PFSK-1 (cell line): ENCODE measurements around the gene UNC93A.

ENCODE experiments used
- FOXP2 ChIP-seq: optimal IDR thresholded peaks from 2 replicates; pipeline ENCODE3; 2011; ENCODE audit warnings: borderline replicate concordance, control low read depth, inconsistent platforms; ENCODE audit not compliant: insufficient read depth; ENCODE audit errors: extremely low read length, extremely low read depth
- POLR2AphosphoS5 ChIP-seq: IDR thresholded peaks from 2 replicates; pipeline ENCODE4 v1.6.1; 2012; ENCODE audit warnings: low read depth, mild to moderate bottlenecking, control low read depth, low read length, moderate library complexity
- REST ChIP-seq, 2 experiments: IDR thresholded peaks; 2 replicates each; pipeline versions ENCODE4 v1.6.1 to v1.8.0; 2011 to 2012; ENCODE audit warnings: low read depth in 2 of 2, low read length in 2 of 2, control low read depth in 1 of 2, inconsistent platforms in 1 of 2, mild to moderate bottlenecking in 1 of 2, moderate library complexity in 1 of 2; ENCODE audit not compliant: insufficient read depth in 1 of 2
- SIN3A ChIP-seq: IDR thresholded peaks from 2 replicates; pipeline ENCODE4 v1.6.1; 2012; ENCODE audit warnings: mild to moderate bottlenecking, low read length, moderate library complexity, borderline replicate concordance; ENCODE audit not compliant: insufficient read depth
- TAF1 ChIP-seq: IDR thresholded peaks from 2 replicates; pipeline ENCODE4 v1.6.1; 2012; ENCODE audit warnings: low read length, control low read depth, borderline replicate concordance; ENCODE audit not compliant: insufficient read depth

Gene UNC93A

GRCh38 chr6:167299641-167300308, 8.7 kb downstream of the UNC93A start:
- TF ChIP-seq TAF1 (no peak), SIN3A (no peak), FOXP2 (no peak), POLR2AphosphoS5 (no peak), REST (IDR thresholded peaks at IDR 0.05; ENCODE audit: insufficient read depth in 1 of 2, low read depth in 2 of 2, low read length in 2 of 2) (no peak)

GRCh38 chr6:167300902-167301777, 10.0 kb downstream of the UNC93A start:
- TF ChIP-seq FOXP2 (no peak), TAF1 (no peak), REST (IDR thresholded peaks at IDR 0.05; ENCODE audit: insufficient read depth in 1 of 2, low read depth in 2 of 2, low read length in 2 of 2) (no peak), SIN3A (no peak), POLR2AphosphoS5 (no peak)

- no peak for TF ChIP-seq TAF1
- TF ChIP-seq SIN3A, result no peak
Observed at GRCh38 chr6:167302074-167302473, 11.0 kb downstream of the UNC93A start.

- TF ChIP-seq TAF1, result no peak
- no peak for TF ChIP-seq FOXP2
- no peak for TF ChIP-seq POLR2AphosphoS5
- no peak for TF ChIP-seq REST (IDR thresholded peaks at IDR 0.05; ENCODE audit: insufficient read depth in 1 of 2, low read depth in 2 of 2, low read length in 2 of 2)
- no peak for TF ChIP-seq SIN3A
Observed at GRCh38 chr6:167302796-167303195, 11.7 kb downstream of the UNC93A start.

- TF ChIP-seq TAF1, result no peak
- TF ChIP-seq POLR2AphosphoS5, result no peak
- TF ChIP-seq FOXP2, result no peak
- no peak for TF ChIP-seq SIN3A
- no peak for TF ChIP-seq REST (IDR thresholded peaks at IDR 0.05; ENCODE audit: insufficient read depth in 1 of 2, low read depth in 2 of 2, low read length in 2 of 2)
Observed at GRCh38 chr6:167303675-167304625, 12.8 kb downstream of the UNC93A start.
